Coronary artery (tissue), 2 donors: ENCODE results near the gene BCR.

Experiments
- DNase-seq: peaks from one replicate; pipeline ENCODE4 v3.0.0-alpha.2; 2017; ENCODE audit warnings: low spot score
- H3K27ac ChIP-seq, 2 donors: fragments of 200-600 bp; sonication (generic); one replicate each; pipeline ENCODE4 v1.5.1; 2016 to 2019
- H3K4me3 ChIP-seq: fragments of 200-600 bp; sonication (generic); 2 replicates; pipeline ENCODE4 v1.5.1; 2016; ENCODE audit warnings: mild to moderate bottlenecking, moderate library complexity
- TF ChIP-seq, protein P1 (sequence below): fragments of 200-600 bp; sonication (generic); IDR thresholded peaks from one replicate; pipeline ENCODE4 v1.5.1; 2019; ENCODE audit warnings: antibody characterized with exemption

The BCR gene

DNA sequence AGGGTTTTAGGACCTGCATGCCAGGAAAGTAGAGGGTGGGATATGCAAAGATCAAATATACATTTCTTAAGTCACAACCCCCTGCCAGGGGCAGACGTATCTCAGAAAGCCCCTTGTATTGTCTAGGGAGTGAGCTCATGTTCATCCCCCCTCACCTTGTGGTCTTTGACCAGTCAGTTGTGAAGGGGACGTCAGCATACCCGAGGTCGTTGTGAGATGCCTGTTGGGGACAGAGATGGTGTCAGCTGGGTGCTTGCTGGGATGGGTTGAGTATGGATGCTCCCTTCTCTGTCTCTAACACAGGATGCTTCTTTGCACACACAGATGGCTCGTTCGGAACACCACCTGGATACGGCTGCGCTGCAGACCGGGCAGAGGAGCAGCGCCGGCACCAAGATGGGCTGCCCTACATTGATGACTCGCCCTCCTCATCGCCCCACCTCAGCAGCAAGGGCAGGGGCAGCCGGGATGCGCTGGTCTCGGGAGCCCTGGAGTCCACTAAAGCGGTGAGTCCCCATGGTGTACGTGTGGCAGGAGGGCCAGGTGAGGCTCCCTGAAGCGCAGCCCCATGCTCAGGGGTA is 73.3 kb downstream of the BCR start:
- TF ChIP-seq, protein P1, sequence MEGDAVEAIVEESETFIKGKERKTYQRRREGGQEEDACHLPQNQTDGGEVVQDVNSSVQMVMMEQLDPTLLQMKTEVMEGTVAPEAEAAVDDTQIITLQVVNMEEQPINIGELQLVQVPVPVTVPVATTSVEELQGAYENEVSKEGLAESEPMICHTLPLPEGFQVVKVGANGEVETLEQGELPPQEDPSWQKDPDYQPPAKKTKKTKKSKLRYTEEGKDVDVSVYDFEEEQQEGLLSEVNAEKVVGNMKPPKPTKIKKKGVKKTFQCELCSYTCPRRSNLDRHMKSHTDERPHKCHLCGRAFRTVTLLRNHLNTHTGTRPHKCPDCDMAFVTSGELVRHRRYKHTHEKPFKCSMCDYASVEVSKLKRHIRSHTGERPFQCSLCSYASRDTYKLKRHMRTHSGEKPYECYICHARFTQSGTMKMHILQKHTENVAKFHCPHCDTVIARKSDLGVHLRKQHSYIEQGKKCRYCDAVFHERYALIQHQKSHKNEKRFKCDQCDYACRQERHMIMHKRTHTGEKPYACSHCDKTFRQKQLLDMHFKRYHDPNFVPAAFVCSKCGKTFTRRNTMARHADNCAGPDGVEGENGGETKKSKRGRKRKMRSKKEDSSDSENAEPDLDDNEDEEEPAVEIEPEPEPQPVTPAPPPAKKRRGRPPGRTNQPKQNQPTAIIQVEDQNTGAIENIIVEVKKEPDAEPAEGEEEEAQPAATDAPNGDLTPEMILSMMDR: no peak
- Histone ChIP-seq H3K27ac (no peak overlapping the region), H3K4me3 (no peak overlapping the region)
- no peak for DNase-seq

DNA sequence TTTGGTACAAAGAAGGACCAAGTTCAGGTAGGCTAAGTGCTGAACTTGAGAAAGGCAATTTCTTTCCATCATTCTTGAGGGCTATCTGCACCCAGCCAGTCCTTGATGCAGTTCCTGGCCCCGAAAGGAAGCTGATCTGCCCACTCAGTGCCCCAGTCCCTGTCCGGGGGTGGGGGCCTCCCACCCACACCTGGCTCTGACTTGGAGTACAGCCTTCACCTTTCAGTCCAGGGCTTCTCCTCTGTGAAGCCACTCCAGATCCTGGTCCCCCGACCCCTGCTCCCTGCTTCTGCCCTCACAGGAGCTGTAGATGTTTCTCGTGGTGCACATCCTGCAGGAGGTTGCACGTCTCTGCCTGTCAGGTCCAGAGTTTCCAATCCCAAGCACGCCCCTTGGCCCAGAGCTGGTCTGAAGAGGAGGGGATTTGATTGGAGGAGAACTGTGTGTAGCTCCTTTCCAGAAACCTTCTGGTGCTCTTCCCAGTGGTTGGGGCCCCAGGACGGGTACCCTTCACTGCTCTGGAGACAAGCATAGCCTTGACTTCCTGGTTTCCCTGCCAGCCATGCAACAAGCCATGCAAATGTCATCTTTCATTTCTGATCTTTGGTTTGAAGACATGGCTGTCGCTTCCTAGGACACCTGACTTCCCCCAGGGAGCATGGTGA is 75.3 kb downstream of the BCR start:
- H3K27ac ChIP-seq: peak overlapping the region; percentile 85 to 95
- no peak overlapping the region for H3K4me3 ChIP-seq
- TF ChIP-seq, protein P1: no peak
- no peak for DNase-seq

DNA sequence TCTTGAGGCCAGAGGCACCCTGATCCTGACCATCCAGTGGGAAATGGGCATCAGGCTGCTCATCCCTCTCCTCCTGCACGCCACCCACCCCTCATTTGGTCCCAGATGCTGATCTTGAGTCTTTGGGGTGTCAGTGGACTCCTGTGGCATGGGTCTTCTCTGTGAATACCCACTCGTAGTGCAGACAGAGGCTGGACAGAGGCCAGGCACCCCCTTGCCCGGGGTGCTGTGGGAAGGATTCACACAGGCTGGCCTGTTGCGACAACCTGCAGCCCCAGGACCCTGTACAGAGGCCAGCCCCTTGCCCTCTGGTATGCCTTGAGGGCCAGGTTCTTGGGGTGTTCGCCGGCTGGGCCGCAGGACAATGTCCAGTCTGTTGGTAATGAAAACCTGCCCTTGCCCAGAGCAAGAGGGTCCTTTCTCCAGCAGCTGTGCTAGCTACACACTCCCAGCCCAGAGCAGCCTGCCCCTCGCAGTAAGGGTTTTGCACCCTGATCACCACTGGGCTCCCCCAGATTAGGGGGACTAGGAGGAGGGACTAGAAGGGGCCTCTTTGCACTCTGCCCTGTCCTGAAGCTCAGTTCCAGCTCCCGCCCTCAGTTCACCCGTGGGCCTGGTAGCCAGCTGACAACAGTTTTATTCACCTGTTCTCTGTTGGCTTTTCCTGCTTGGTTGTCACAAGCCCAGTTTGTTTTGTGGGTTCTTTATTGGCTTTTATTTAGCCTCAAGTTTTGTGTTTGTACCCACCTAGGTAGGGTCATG is 76.0 kb downstream of the BCR start:
- Histone ChIP-seq H3K27ac (peak overlapping the region; percentile 85 to 95), H3K4me3 (peak overlapping the region; percentile 47)
- no peak for DNase-seq
- TF ChIP-seq, protein P1: no peak

DNA sequence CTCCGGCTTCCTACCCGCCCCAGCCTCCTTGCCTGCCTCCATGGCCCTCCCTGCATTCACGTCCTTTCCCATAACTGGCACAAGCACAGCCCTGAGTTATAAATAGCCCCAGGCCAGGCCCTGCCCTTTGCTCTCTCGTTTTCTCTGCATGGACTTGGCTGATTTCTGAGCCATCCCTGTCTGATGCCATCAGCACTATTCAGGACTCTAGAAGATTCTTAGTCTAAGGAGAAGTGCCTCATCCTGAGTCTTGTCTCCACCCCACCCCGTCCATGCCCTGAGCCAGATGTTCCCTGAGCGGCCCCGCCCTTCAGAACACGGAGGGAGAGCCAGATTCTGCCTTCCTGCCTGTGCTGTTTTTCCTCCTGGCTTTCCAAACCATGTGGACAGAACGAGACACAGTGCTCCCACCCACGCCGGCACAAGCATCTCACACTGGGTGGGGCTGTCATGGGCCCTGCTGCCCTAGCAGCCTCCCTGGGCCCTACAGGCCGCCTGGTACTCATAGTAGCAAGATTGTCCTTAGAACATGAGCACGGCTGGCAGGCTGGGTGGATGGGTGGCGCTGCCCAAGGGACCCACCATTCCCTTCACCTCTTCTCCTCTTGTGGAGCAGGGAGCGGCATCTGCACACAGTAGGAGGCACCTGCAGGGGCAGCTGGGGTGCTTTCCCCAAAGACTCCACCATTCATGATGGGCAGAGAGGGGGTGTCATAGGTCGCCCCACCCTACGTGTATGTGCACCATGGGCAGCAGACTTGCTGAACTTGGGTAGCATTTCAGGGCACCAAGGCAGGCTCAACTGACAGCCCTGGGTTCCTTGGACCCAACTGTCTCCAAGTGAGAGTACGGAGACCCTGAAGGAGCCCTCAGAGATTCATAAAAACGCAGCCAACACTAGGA is 76.9 kb downstream of the BCR start:
- Histone ChIP-seq H3K4me3 (peak overlapping the region; percentile 47), H3K27ac (peak overlapping the region; percentile 85 to 95)
- TF ChIP-seq, protein P1: no peak
- peak; percentile 91 for DNase-seq

DNA sequence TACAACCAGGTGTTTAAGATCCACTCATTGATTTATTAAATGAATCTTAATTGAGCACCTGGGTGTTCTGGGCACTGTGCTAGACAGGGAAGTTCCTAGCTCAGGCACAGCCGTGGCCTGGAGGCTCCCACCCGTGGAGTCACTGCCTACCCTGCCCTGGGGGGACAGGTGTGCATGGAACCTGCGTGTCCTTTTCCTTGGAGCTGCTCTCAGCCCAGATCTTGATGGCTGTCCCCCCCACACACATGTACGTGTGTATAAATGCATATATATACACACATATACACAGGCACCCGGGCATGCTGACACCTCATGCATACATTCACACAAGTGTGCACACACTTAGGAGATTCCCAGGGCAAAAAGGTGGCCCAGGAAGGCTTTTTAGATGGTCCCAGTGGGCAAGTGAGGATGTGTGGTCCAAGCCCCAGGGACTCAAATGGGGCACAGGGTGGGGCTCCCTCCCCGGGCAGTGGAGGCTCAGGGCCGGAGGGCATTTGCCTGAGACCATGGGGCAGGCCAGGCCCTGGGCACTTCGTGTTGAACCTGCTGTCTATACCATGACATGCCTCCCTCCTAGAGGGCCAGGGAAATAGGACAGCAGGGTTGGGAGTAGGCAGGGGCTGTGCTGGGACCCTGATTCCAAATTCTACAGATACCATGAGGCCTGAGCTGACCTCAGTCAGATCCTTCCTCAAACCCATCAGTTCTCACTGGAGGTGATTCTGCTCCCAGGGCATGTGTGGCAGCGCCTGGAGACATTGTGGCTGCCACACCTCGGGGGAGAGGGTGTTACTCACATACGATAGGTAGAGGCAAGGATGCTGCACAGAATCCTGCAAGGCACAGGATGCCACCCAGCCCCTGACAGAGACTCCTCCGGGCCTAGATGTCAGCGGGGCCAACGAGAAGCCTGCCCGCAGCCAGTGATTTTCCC is 77.8 kb downstream of the BCR start:
- TF ChIP-seq, protein P1: no peak
- no peak for DNase-seq
- H3K27ac ChIP-seq: peak overlapping the region; percentile 85 to 95
- peak overlapping the region; percentile 47 for H3K4me3 ChIP-seq

DNA sequence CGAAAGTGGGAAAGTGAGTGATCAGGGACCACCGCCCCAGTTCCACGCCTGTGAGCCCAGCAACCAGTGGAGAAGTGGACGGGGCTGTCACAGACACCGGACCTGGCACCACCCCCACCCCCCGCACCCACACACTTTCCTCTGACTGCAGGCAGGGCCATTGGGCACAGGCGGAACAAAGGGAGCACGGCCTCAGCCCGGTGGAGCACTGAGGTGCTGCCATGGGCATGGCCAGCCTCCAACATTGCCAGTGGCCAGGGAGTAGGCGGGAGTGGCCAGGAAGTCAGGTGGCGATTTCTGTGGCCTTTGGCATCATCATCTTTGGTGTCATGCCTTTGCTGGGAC is 78.5 kb downstream of the BCR start:
- Histone ChIP-seq H3K27ac (peak overlapping the region; percentile 85 to 95), H3K4me3 (no peak overlapping the region)
- TF ChIP-seq, protein P1: no peak
- no peak for DNase-seq
